Memory B cell (primary cell): ENCODE measurements around the gene GIT2.
A peak's percentile ranks its signal among the peaks of the same experiment; 100 is the strongest.
"Not testable (repeated sequence)": the region's sequence is repeated elsewhere in the genome, so short reads cannot be mapped to it uniquely, and the experiment has no call there.

Experiments used
- ATAC-seq: fragments of 150-1000 bp; cut with Tn5 transposase; 2 replicates; pipeline ENCODE4 v1.10.0; 2021; ENCODE audit warnings: low read depth, mild to moderate bottlenecking, moderate library complexity
- DNase-seq, 2 donors: peaks; one replicate each; pipeline ENCODE4 v3.0.0; 2022; ENCODE audit warnings: low spot score in 2 of 2
- H3K27ac Mint-ChIP-seq: one replicate; pipeline ENCODE4 v1.8.0; 2022; ENCODE audit warnings: mild to moderate bottlenecking, moderate library complexity, mixed read lengths
- H3K27me3 Mint-ChIP-seq: one replicate; pipeline ENCODE4 v1.8.0; 2022; ENCODE audit warnings: mixed read lengths
- H3K36me3 Mint-ChIP-seq: one replicate; pipeline ENCODE4 v1.8.0; 2022; ENCODE audit warnings: mild to moderate bottlenecking, mixed read lengths
- H3K4me1 Mint-ChIP-seq: one replicate; pipeline ENCODE4 v1.8.0; 2022; ENCODE audit warnings: mixed read lengths
- H3K4me3 Mint-ChIP-seq: one replicate; pipeline ENCODE4 v1.8.0; 2022; ENCODE audit warnings: mild to moderate bottlenecking, moderate library complexity, mixed read lengths
- H3K9me3 Mint-ChIP-seq: one replicate; pipeline ENCODE4 v1.8.0; 2022; ENCODE audit warnings: mixed read lengths

The GIT2 gene

GRCh38 chr12:109939504-109939903 lies 56.7 kb downstream of the GIT2 start:
- no peak overlapping the region for H3K4me3 Mint-ChIP-seq
- H3K9me3 Mint-ChIP-seq, result no peaks in the 10 kb centered on the region
- H3K36me3 Mint-ChIP-seq, result peaks cover 21% of the 10 kb centered on the region
- DNase-seq, result no peak
- H3K27me3 Mint-ChIP-seq, result no peaks in the 10 kb centered on the region
- H3K4me1 Mint-ChIP-seq, result peaks cover 2% of the 10 kb centered on the region
- peak overlapping the region; percentile 14 for H3K27ac Mint-ChIP-seq
- no peak for ATAC-seq

GRCh38 chr12:109938947-109939346 lies 57.2 kb downstream of the GIT2 start:
- Mint-ChIP-seq H3K27me3 (no peaks in the 10 kb centered on the region), H3K27ac (peak overlapping the region; percentile 14), H3K36me3 (peaks cover 21% of the 10 kb centered on the region), H3K9me3 (no peaks in the 10 kb centered on the region), H3K4me1 (peaks cover 2% of the 10 kb centered on the region), H3K4me3 (no peak overlapping the region)
- ATAC-seq (no peak), DNase-seq (no peak)

- H3K4me3 Mint-ChIP-seq, result no peak overlapping the region
- ATAC-seq, result no peak
- no peaks in the 10 kb centered on the region for H3K9me3 Mint-ChIP-seq
- no peaks in the 10 kb centered on the region for H3K27me3 Mint-ChIP-seq
- no peak for DNase-seq
- H3K27ac Mint-ChIP-seq, result no peak overlapping the region
- peaks cover 21% of the 10 kb centered on the region for H3K36me3 Mint-ChIP-seq
- peaks cover 2% of the 10 kb centered on the region for H3K4me1 Mint-ChIP-seq
Observed at GRCh38 chr12:109937371-109937770, 58.8 kb downstream of the GIT2 start.

GRCh38 chr12:109934026-109934425 lies 62.1 kb downstream of the GIT2 start:
- Mint-ChIP-seq H3K27ac (no peak overlapping the region), H3K4me3 (no peak overlapping the region), H3K27me3 (no peaks in the 10 kb centered on the region), H3K4me1 (no peaks in the 10 kb centered on the region), H3K36me3 (peaks cover 34% of the 10 kb centered on the region), H3K9me3 (no peaks in the 10 kb centered on the region)
- ATAC-seq, result no peak
- DNase-seq, result no peak

GRCh38 chr12:109932878-109933503 lies 63.2 kb downstream of the GIT2 start:
- no peak for ATAC-seq
- no peaks in the 10 kb centered on the region for H3K27me3 Mint-ChIP-seq
- no peaks in the 10 kb centered on the region for H3K4me1 Mint-ChIP-seq
- peaks cover 26% of the 10 kb centered on the region for H3K36me3 Mint-ChIP-seq
- H3K27ac Mint-ChIP-seq, result no peak overlapping the region
- DNase-seq, result no peak
- H3K9me3 Mint-ChIP-seq, result no peaks in the 10 kb centered on the region
- H3K4me3 Mint-ChIP-seq, result no peak overlapping the region

GRCh38 chr12:109931143-109931542 lies 65.0 kb downstream of the GIT2 start:
- peaks cover 23% of the 10 kb centered on the region for H3K36me3 Mint-ChIP-seq
- H3K27me3 Mint-ChIP-seq, result no peaks in the 10 kb centered on the region
- peaks cover 2% of the 10 kb centered on the region for H3K4me1 Mint-ChIP-seq
- H3K27ac Mint-ChIP-seq, result peak overlapping the region; percentile 19
- DNase-seq (no peak), ATAC-seq (no peak)
- no peak overlapping the region for H3K4me3 Mint-ChIP-seq
- H3K9me3 Mint-ChIP-seq, result no peaks in the 10 kb centered on the region

GRCh38 chr12:109930028-109930800 lies 66.0 kb downstream of the GIT2 start:
- ATAC-seq (no peak), DNase-seq (no peak)
- Mint-ChIP-seq H3K9me3 (no peaks in the 10 kb centered on the region), H3K27ac (peak overlapping the region; percentile 38), H3K36me3 (peaks cover 19% of the 10 kb centered on the region), H3K27me3 (no peaks in the 10 kb centered on the region), H3K4me1 (peaks cover 2% of the 10 kb centered on the region), H3K4me3 (no peak overlapping the region)

- not testable (repeated sequence) for H3K27ac Mint-ChIP-seq, H3K4me1 Mint-ChIP-seq, ATAC-seq, H3K4me3 Mint-ChIP-seq, H3K27me3 Mint-ChIP-seq, DNase-seq, H3K9me3 Mint-ChIP-seq
- H3K36me3 Mint-ChIP-seq, result peaks cover 19% of the 10 kb centered on the region
Observed at GRCh38 chr12:109929326-109929725, 66.8 kb downstream of the GIT2 start.

- ATAC-seq (no peak), DNase-seq (no peak)
- no peaks in the 10 kb centered on the region for H3K9me3 Mint-ChIP-seq
- no peak overlapping the region for H3K4me3 Mint-ChIP-seq
- H3K36me3 Mint-ChIP-seq, result peaks cover 19% of the 10 kb centered on the region
- peaks cover 11% of the 10 kb centered on the region for H3K4me1 Mint-ChIP-seq
- no peaks in the 10 kb centered on the region for H3K27me3 Mint-ChIP-seq
- H3K27ac Mint-ChIP-seq, result no peak overlapping the region
Observed at GRCh38 chr12:109928058-109928656, 68.0 kb downstream of the GIT2 start.

- Mint-ChIP-seq H3K27me3 (no peaks in the 10 kb centered on the region), H3K36me3 (peaks cover 19% of the 10 kb centered on the region), H3K27ac (peak overlapping the region; percentile 40), H3K4me3 (no peak overlapping the region), H3K4me1 (peaks cover 13% of the 10 kb centered on the region), H3K9me3 (no peaks in the 10 kb centered on the region)
- ATAC-seq (peak; percentile 56), DNase-seq (peak in 1 of 2 donors; percentile 38)
Observed at GRCh38 chr12:109927622-109928021, 68.5 kb downstream of the GIT2 start.

GRCh38 chr12:109926488-109927210 lies 69.5 kb downstream of the GIT2 start:
- no peak for ATAC-seq
- Mint-ChIP-seq H3K27me3 (no peaks in the 10 kb centered on the region), H3K4me1 (peaks cover 15% of the 10 kb centered on the region), H3K36me3 (peaks cover 15% of the 10 kb centered on the region), H3K4me3 (no peak overlapping the region), H3K9me3 (no peaks in the 10 kb centered on the region), H3K27ac (no peak overlapping the region)
- DNase-seq, result no peak

GRCh38 chr12:109926016-109926415 lies 70.2 kb downstream of the GIT2 start:
- H3K27me3 Mint-ChIP-seq, result no peaks in the 10 kb centered on the region
- H3K4me1 Mint-ChIP-seq, result peaks cover 15% of the 10 kb centered on the region
- no peaks in the 10 kb centered on the region for H3K9me3 Mint-ChIP-seq
- no peak overlapping the region for H3K27ac Mint-ChIP-seq
- peaks cover 14% of the 10 kb centered on the region for H3K36me3 Mint-ChIP-seq
- DNase-seq, result no peak
- ATAC-seq, result no peak
- H3K4me3 Mint-ChIP-seq, result no peak overlapping the region

- Mint-ChIP-seq H3K4me1 (peaks cover 15% of the 10 kb centered on the region), H3K27ac (peak overlapping the region; percentile 7)
Observed at GRCh38 chr12:109925185-109925840, 70.9 kb downstream of the GIT2 start.

More at GRCh38 chr12:109925185-109925840, 70.9 kb downstream of the GIT2 start:
- Mint-ChIP-seq H3K36me3 (peaks cover 16% of the 10 kb centered on the region), H3K9me3 (no peaks in the 10 kb centered on the region), H3K27me3 (no peaks in the 10 kb centered on the region), H3K4me3 (no peak overlapping the region)
- ATAC-seq, result no peak
- DNase-seq, result no peak
